HUES64 (cell line): Measurements from ENCODE around the gene HDHD3. TPM values are rescaled to one million over a fixed set of nuclear protein-coding genes. Genes with fewer than 3 reads are reported as not detected.
A peak's percentile ranks its signal among the peaks of the same experiment; 100 is the strongest.
"Not testable (repeated sequence)": the region's sequence is repeated elsewhere in the genome, so short reads cannot be mapped to it uniquely, and the experiment has no call there.

Source experiments
- H3K27ac ChIP-seq: 2 replicates; pipeline ENCODE4 v1.7.0; 2013; ENCODE audit warnings: low read depth, low read length, inconsistent platforms
- H3K27me3 ChIP-seq: 2 replicates; pipeline ENCODE4 v1.6.1; 2013; ENCODE audit warnings: mild to moderate bottlenecking, low read length; ENCODE audit not compliant: insufficient read depth
- H3K36me3 ChIP-seq: 2 replicates; pipeline ENCODE4 v1.6.1; 2013; ENCODE audit warnings: mild to moderate bottlenecking, low read length; ENCODE audit not compliant: insufficient read depth
- H3K4me1 ChIP-seq: 2 replicates; pipeline ENCODE4 v1.6.1; 2013; ENCODE audit warnings: mild to moderate bottlenecking, low read length, moderate library complexity; ENCODE audit not compliant: insufficient read depth
- H3K4me3 ChIP-seq: 2 replicates; pipeline ENCODE4 v1.5.1; 2013; ENCODE audit warnings: mild to moderate bottlenecking, low read length, moderate library complexity
- H3K9ac ChIP-seq: 2 replicates; pipeline ENCODE4 v1.6.1; 2013; ENCODE audit warnings: mild to moderate bottlenecking, low read depth, low read length
- H3K9me3 ChIP-seq: 2 replicates; pipeline ENCODE4 v1.6.1; 2013; ENCODE audit warnings: low read depth, low read length; ENCODE audit not compliant: insufficient read depth
- WGBS: fragments of 150-250, 120-280 bp; methylation state at CpG from one replicate; pipeline ENCODE4 v1.1.7; 2013; ENCODE audit warnings: missing lambda C conversion rate; 5-methylcytosine and 5-hydroxymethylcytosine counted together
- polyA plus RNA-seq, 2 experiments: library from polyadenylated mRNA; stranded (reverse); fragments of 50-300 nt; gene quantifications; one replicate each; pipeline ENCODE4 v1.2.3, GENCODE V29; 2013

Gene HDHD3, protein sequence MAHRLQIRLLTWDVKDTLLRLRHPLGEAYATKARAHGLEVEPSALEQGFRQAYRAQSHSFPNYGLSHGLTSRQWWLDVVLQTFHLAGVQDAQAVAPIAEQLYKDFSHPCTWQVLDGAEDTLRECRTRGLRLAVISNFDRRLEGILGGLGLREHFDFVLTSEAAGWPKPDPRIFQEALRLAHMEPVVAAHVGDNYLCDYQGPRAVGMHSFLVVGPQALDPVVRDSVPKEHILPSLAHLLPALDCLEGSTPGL
- 11.3 TPM for polyA plus RNA-seq (2013, experiment 1 of 2)
- polyA plus RNA-seq (2013, experiment 2 of 2), result 13.1 TPM

DNA sequence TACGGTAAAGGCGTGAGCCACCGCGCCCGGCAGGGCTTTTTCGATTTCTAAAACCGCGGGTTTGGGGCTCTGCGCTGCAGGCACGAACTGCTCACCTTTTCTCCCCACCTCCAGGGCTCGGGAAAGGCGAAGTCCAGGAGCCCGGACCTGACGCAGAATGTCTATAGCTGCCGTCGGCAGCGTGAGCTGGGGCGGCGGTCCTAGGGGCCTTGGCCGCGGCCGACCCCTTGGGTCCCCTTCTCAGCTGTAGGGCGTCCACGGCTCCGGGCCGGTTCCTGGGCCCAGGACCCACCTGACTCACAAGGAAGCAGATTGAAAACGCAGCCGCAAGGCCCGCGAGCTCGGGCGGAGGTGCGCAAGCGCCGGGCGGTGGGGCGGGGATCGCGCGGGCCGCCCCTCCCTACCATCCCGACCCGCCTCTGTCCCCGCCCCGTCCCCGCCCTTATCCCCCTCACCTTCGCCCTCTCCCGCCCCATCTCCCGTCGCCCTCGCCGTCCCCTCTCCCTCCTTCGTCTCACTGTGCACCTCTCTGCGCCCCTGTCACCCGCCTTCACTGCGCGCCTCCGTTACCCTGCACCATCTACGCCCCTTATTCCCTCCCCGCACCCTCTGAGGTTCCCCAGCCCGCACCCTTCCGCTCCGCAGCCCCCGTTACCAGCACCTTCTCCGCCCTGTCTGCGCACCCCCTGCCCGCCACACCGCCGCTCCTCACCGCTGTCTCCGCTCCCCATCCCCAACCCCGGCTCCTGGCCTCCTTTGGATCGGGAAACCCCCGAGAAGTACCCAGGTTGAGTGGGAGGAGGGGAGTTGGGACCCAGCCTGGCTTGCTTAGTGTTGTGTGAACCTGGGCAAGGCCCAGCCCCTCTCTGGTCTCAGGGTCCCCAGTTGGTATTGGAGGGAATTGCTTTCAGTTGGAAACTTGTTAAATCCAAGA lies at the start of gene HDHD3:
Gene HDHD3, minus strand, starts transcription at position 353 of the 934 bp plus-strand sequence. CDS start 2,632 bp downstream, outside the sequence.
- Histone ChIP-seq H3K9ac (peak within 1 kb of the TSS; percentile 92), H3K9me3 (no peaks in the 10 kb centered on the region), H3K27me3 (no peaks in the 10 kb centered on the region), H3K27ac (peak within 1 kb of the TSS; percentile 88), H3K4me3 (peak within 1 kb of the TSS; percentile 99), H3K4me1 (peaks cover 1% of the 10 kb centered on the region), H3K36me3 (peaks cover 18% of the 10 kb centered on the region)
- WGBS, result under 1% methylated on average over 67 of the region's 74 CpGs

DNA sequence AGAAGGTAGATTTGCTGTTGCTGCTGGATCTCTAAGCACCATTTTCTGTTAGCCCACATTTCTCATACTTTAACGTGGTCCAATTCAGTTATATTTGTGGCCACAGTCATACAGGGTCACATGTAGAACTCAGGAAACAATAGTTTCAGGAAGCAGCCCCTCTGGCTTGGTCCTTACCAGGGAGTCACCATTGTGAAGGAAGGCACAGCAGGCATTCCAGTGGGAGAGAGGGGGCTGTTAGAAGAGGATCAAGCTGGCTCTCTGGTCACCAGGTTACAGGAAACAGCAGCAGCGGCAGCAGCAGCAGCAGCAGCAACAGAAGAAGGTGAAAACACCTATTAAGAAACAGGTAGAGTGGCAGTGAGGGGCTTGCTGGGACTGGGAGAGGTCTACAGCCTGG lies 48.3 kb upstream of the HDHD3 start:
- Histone ChIP-seq H3K36me3 (no peaks in the 10 kb centered on the region), H3K4me3 (no peak overlapping the region), H3K9me3 (no peaks in the 10 kb centered on the region), H3K9ac (no peak overlapping the region), H3K27me3 (no peaks in the 10 kb centered on the region), H3K27ac (no peak overlapping the region), H3K4me1 (peaks cover 5% of the 10 kb centered on the region)
- 54% methylated on average over 2 of the region's 2 CpGs for WGBS

DNA sequence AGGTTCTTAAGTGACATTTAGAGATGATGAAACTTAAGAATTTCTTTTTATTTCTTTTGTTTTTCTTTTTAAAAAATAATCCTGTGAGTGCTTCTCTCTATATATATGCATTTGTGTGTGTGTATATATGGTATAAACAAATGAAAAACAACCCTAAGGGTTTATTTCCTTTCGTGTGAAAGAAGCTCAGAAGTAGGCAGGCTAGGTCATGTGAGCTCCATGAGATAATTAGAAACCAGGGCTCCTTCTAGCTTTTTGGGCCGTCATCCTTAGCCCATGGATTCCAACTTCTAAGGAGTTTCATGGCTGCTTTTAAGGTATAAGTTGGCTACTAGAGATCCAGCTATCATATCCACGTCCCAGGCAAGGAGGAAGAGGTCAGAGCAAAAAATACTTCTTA lies 44.9 kb upstream of the HDHD3 start:
- Histone ChIP-seq H3K27ac (no peak overlapping the region), H3K9me3 (no peaks in the 10 kb centered on the region), H3K9ac (no peak overlapping the region), H3K4me1 (peaks cover 5% of the 10 kb centered on the region), H3K4me3 (no peak overlapping the region), H3K36me3 (no peaks in the 10 kb centered on the region), H3K27me3 (no peaks in the 10 kb centered on the region)
- WGBS, result 89% methylated on average over 2 of the region's 3 CpGs

DNA sequence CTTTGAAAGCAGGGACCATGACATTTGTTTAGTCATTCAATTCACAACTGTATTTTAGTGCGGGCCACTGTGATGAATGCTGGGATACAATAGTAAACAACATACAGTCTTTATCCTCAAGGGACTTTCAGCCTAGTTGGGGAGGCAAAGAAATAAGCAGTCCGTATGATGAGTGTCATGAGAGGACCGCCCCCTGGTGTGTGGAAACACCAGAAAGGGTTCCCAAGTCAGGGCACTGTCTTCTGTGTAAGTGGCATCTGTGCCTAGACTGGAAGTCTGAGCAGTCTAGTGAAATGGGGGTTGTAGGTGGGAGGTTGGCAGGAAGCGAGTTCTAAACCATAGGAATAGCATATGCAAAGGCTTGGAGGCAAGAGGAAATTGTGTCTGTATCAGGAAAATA lies 40.6 kb upstream of the HDHD3 start:
- no peaks in the 10 kb centered on the region for H3K27me3 ChIP-seq
- H3K27ac ChIP-seq, result no peak overlapping the region
- WGBS, result 86% methylated on average over 4 of the region's 4 CpGs

DNA sequence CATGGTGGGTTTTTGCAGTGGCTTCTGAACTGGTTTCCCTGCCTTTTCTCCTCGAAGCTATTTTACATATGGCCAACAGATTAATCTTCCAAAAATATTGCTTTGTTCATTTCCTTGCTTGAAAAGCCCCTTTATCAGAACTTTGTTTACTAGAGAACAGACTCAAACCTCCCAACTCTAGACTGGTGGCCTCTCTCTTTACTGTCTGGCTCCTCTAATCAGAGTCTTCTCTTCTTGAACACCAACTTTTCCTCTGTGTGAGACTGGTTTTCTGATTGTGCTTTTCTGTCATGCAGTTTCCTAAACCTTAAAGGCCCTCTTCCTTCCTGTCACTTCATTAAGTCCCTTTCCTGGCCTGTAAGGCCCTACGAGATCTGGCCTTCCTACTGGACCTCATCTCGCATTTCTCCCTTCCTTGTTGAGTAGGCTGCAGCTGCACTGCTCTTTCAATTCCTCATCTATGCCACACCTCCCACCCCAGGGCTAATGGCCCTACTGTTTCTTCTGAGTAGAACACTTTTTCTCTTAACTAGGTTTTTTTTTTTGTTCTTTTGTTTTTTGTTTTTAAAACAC lies 39.4 kb upstream of the HDHD3 start:
- Histone ChIP-seq H3K4me3 (no peak overlapping the region), H3K36me3 (no peaks in the 10 kb centered on the region), H3K27ac (no peak overlapping the region), H3K27me3 (no peaks in the 10 kb centered on the region), H3K9me3 (no peaks in the 10 kb centered on the region), H3K4me1 (0 out of 2 replicates have a peak, but pooled peaks cover 5% of the 10 kb centered on the region), H3K9ac (no peak overlapping the region)
- 75% methylated on average over 3 of the region's 3 CpGs for WGBS

More for the DNA sequence above, 40.6 kb upstream of the HDHD3 start:
- Histone ChIP-seq H3K9ac (no peak overlapping the region), H3K36me3 (no peaks in the 10 kb centered on the region), H3K4me1 (no peaks in the 10 kb centered on the region), H3K9me3 (no peaks in the 10 kb centered on the region), H3K4me3 (no peak overlapping the region)

DNA sequence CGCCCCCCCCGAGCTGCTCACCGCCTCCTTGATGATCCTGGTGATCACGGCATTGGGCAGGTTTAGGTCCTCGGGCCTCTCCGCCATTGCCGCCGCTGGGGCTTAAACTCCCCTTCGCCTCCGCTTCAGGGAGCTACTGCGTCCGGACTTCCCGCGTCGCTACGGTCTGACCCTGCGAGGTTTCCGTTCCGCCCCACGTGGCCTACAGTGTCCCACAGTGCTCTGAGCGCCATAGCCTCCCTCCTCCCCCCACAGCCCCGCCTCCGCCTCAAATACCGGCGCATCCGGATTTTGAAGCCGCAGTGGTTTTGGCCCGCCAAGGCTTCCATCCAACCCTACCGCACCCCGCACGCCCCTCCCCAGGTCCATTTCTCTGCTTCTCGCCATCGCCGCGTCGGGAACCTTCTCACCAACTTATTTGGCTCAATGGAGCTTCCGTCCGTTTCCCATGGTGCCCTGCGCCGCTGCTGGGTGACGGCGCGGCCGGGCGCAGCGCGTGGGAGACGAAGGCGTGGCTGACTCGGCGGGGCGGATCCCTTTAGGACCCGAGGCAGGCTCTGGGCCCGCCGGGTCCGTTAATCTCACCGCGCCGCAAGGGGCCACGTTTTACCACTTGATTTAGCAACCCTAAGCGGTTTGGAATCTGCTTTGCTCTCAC lies 33.5 kb upstream of the HDHD3 start, which contains the start of the genes C9orf43 and POLE3:
Gene C9orf43, plus strand, starts transcription at position 541 of the 658 bp plus-strand sequence. CDS start 2,747 bp downstream, outside the sequence.
Gene POLE3, minus strand, starts transcription at position 469 of the 658 bp plus-strand sequence. Its CDS starts 382 bp downstream, at position 87.
- H3K9ac ChIP-seq, result peak within 1 kb of the TSS; percentile 98
- H3K4me3 ChIP-seq, result peak within 1 kb of the TSS; percentile 99
- no peaks in the 10 kb centered on the region for H3K27me3 ChIP-seq
- under 1% methylated on average over 61 of the region's 61 CpGs for WGBS
- no peaks in the 10 kb centered on the region for H3K9me3 ChIP-seq
- 0 out of 2 replicates have a peak, but pooled peaks cover 8% of the 10 kb centered on the region for H3K4me1 ChIP-seq
- peak within 1 kb of the TSS; percentile 98 for H3K27ac ChIP-seq
- peaks cover 26% of the 10 kb centered on the region for H3K36me3 ChIP-seq

DNA sequence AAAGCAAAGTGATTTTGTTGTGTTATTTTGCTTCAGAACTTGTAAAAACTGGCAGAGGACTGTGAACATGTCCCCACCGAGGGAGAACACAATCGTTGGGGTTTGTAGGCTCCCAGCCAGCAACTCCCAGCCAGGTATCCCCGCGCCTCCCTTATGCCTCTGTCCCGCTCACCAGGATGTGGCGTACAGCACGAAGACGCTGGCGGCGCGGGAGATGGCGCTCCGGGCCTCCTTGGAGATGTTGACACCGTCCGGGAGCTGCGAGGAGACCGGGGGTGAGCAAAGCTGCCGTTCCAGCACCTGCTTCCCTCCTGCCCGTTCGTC lies 33.1 kb upstream of the HDHD3 start:
- H3K27me3 ChIP-seq, result no peaks in the 10 kb centered on the region
- H3K9me3 ChIP-seq, result no peaks in the 10 kb centered on the region
- peak overlapping the region; percentile 98 for H3K9ac ChIP-seq
- peak overlapping the region; percentile 98 for H3K27ac ChIP-seq
- WGBS, result under 1% methylated on average over 20 of the region's 20 CpGs
- H3K4me1 ChIP-seq, result 0 out of 2 replicates have a peak, but pooled peaks cover 8% of the 10 kb centered on the region
- peak overlapping the region; percentile 99 for H3K4me3 ChIP-seq
- H3K36me3 ChIP-seq, result peaks cover 26% of the 10 kb centered on the region

DNA sequence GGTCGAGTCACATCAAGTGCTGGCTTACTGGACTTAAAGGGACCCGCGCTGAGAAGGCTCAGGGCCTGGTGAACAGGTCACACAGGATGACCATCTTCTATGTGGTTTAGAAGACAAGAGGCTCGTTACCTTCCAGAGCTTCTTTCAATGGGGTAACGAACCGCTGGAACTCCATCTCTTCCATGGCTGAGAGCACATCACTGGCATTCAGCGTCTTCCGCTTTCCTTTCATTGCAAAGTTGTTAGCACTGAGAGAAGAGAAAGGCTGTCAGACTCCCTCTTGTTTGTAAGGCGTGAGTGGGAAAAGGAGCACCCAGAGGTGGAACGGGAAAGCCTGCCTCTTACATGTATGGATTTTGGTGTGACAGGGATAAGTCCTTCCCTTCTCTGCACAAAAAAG lies 32.7 kb upstream of the HDHD3 start:
- Histone ChIP-seq H3K4me1 (0 out of 2 replicates have a peak, but pooled peaks cover 8% of the 10 kb centered on the region), H3K9me3 (no peaks in the 10 kb centered on the region), H3K4me3 (peak overlapping the region; percentile 99), H3K36me3 (peaks cover 26% of the 10 kb centered on the region), H3K9ac (peak overlapping the region; percentile 98), H3K27me3 (no peaks in the 10 kb centered on the region), H3K27ac (peak overlapping the region; percentile 98)
- WGBS, result 51% methylated on average over 10 of the region's 10 CpGs

DNA sequence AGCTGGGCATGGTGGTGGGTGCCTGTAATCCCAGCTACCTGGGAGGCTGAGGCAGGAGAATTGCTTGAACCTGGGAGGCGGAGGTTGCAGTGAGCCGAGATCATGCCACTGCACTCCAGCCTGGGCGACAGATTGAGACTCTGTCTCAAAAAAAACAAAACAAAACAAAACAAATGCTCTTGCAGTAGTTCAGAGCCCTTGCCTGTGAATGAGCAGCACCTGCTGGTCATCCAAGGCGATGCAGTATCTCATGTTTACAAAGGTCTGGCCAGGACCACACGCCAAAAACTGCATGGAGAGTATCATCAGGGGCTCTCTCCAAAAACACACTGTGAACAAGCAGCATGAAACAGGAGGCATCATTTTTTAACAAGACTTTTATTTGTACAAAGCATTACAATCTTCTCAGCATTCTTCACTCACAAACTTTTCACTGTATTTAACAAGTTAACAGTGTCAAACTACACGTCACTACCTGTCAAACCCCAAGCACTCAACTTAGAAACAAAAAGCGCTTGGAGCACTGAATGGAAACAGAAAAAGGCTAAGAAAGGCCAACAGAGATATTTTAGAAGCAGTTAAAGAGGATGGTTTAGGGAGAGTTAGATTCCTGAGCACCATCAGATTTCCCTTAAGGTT lies 30.2 kb upstream of the HDHD3 start:
- not testable (repeated sequence) for H3K4me1 ChIP-seq, H3K4me3 ChIP-seq, H3K27me3 ChIP-seq, H3K27ac ChIP-seq, H3K9me3 ChIP-seq, H3K9ac ChIP-seq
- peaks cover 26% of the 10 kb centered on the region for H3K36me3 ChIP-seq
- WGBS, result 74% methylated on average over 7 of the region's 7 CpGs

DNA sequence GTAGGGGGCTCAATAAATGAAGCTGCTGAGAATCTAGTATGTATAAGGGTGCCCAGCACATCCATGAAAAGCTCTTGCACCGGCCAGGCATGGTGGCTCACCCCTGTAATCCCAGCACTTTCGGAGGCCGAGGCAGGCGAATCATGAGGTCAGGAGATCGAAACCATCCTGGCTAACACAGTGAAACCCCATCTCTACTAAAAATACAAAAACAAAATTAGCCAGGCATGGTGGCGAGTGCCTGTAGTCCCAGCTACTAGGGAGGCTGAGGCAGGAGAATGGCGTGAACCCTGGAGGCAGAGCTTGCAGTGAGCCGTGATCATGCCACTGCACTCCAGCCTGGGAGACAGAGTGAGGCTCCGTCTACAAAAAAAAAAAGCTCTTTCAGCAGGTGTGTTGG lies 29.6 kb upstream of the HDHD3 start:
- not testable (repeated sequence) for H3K27me3 ChIP-seq, H3K9ac ChIP-seq, H3K27ac ChIP-seq, H3K4me1 ChIP-seq, H3K4me3 ChIP-seq, H3K9me3 ChIP-seq
- 95% methylated on average over 9 of the region's 9 CpGs for WGBS
- peaks cover 26% of the 10 kb centered on the region for H3K36me3 ChIP-seq
